ENCODE measurements around the gene PAQR3.

The PAQR3 gene

DNA sequence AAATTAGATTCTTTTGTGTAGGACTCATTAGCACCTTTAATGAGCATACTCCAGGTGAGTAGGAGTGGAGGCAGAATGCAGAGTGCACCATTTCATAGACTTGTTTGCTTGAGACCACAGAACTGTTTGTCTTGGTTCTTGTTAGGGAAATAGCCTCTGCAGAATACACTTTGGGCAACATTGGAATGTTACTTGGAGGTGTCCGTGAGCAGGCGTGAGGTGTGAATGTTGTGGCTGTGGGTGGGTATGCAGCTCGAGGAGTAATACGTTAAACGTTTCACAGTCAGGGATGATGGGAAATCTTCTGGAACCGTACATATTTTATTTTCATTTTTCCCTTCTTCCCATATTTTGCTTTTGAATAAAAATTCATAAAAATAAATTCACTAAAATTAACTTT, 31.6 kb downstream of the PAQR3 start:
- no peak overlapping the region for H3K4me3 ChIP-seq (ENCODE audit: low read depth, low read length)
- TF ChIP-seq, protein P1, sequence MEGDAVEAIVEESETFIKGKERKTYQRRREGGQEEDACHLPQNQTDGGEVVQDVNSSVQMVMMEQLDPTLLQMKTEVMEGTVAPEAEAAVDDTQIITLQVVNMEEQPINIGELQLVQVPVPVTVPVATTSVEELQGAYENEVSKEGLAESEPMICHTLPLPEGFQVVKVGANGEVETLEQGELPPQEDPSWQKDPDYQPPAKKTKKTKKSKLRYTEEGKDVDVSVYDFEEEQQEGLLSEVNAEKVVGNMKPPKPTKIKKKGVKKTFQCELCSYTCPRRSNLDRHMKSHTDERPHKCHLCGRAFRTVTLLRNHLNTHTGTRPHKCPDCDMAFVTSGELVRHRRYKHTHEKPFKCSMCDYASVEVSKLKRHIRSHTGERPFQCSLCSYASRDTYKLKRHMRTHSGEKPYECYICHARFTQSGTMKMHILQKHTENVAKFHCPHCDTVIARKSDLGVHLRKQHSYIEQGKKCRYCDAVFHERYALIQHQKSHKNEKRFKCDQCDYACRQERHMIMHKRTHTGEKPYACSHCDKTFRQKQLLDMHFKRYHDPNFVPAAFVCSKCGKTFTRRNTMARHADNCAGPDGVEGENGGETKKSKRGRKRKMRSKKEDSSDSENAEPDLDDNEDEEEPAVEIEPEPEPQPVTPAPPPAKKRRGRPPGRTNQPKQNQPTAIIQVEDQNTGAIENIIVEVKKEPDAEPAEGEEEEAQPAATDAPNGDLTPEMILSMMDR (IDR thresholded peaks at IDR 0.05; ENCODE audit: borderline replicate concordance, insufficient read depth, low read depth, low read length), result no peak

DNA sequence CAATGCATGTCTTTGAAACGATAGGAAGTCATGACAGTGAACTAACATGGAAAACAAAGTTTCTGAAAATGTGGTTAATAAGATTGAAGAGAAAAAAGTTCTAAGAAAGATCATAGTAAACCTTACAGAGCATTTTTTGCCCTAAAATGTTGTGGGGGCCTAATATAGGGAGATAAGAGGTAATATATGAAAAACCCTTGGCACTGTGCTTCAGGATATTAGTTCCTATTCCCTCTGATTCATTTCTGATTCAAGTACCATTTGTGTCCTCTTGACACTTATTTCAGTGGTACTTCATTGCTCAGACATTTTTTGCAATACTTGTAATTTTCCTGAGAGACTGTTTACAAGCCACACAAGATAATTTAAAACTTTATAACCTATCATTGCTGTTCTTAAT, 35.1 kb downstream of the PAQR3 start:
- no peak overlapping the region for H3K4me3 ChIP-seq (ENCODE audit: low read depth, low read length)
- TF ChIP-seq, protein P1 (IDR thresholded peaks at IDR 0.05; ENCODE audit: borderline replicate concordance, insufficient read depth, low read depth, low read length), result no peak

DNA sequence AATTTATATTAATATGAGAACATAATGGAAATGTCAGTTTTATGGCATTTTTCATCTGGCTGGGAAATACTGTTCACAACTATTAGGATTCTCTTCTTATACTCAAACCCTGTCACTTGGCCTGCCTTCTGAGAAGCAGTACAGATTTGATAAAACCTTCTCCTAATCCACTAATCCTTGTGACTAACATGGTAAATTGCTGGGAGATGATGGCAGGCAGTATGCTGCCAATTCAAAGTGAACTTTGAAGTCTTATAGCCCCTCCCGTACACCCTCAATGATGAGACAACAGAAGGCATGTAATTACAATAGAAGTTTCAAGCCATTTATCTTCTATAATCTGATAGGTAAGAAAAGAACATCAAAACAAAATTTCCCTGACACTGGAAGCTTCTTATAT, 36.9 kb downstream of the PAQR3 start:
- TF ChIP-seq, protein P1 (IDR thresholded peaks at IDR 0.05; ENCODE audit: borderline replicate concordance, insufficient read depth, low read depth, low read length), result no peak
- H3K4me3 ChIP-seq (ENCODE audit: low read depth, low read length), result no peak overlapping the region

DNA sequence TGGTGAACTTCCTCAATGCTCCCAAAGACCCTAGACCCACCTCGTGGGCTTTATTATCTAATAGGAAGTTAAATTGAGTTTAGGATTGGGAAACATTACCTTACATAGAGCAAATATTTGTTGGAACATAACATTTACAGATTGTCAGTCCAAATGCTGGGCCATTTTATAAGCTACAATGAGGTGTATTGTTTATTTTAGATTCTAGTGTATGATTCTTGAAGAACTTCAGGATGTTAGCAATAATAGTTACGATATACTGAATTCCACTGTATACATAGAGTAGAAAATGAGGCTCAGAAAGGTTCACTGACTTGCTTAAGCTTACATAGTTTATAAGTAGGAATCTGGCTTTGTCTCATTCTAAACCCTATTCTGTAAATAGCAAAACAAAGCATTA, 37.4 kb downstream of the PAQR3 start:
- TF ChIP-seq, protein P1 (IDR thresholded peaks at IDR 0.05; ENCODE audit: borderline replicate concordance, insufficient read depth, low read depth, low read length), result no peak

DNA sequence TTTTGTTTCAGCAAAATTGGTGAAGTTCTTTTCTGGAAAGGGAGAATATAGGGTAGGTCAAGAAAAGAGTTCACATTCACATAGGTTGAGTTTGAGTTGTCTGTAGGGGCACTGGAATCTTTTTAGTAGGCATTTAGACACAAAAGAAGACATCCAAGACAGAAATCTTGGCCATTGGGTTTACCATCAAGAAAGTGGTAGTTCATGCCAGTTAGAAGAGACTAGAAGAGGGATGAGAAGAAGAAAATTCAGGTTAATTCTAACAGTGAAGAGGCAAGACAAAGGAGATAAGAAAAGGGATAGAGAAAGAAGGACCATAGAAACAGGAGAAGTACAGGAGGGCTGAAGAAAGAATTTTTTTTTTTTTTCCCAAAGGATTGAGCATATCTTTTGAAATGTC, 39.9 kb downstream of the PAQR3 start:
- H3K4me3 ChIP-seq (ENCODE audit: low read depth, low read length), result no peak overlapping the region
- TF ChIP-seq, protein P1 (IDR thresholded peaks at IDR 0.05; ENCODE audit: borderline replicate concordance, insufficient read depth, low read depth, low read length), result no peak

More for the DNA sequence above, 37.4 kb downstream of the PAQR3 start:
- no peak overlapping the region for H3K4me3 ChIP-seq (ENCODE audit: low read depth, low read length)

DNA sequence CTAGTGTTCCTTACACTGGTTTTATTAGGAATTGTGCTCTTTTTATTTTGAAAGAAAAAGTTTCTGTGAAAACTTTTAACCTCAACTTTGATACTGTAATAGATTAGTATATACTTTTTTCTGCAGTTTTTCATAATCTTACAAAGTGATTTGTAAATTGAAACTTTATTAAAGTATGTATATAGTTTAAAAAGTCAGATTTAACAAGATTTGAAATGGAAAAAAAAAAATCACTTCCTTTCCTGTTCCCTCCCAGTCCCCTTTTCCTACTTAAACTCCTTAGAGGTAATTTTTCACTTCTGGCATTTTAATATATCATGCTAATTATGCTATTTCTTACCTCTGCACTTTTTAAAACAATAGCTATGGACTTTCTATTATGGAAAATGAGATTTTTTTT, 49.3 kb downstream of the PAQR3 start:
- H3K4me3 ChIP-seq (ENCODE audit: low read depth, low read length), result no peak overlapping the region
- TF ChIP-seq, protein P1 (IDR thresholded peaks at IDR 0.05; ENCODE audit: borderline replicate concordance, insufficient read depth, low read depth, low read length), result no peak

DNA sequence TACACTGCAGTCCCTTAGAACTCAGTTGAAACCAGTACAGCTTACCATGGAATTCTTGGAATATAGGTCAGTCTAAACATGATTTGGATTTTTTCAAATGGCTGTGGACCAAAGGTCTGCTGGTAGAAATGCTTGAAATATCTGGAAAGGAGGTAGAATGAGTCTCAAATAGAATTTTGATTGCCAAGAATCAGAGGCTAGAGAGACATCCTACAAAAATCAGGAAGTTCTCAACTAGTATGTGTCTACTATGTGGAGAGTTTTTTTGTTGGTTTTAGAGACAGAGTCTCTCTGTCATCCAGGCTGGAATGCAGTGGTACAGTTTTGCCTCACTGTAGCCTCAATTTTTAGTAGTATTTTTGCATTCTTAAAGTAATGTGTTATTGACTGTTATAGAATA, 53.6 kb downstream of the PAQR3 start:
- no peak overlapping the region for H3K4me3 ChIP-seq (ENCODE audit: low read depth, low read length)
- TF ChIP-seq, protein P1 (IDR thresholded peaks at IDR 0.05; ENCODE audit: borderline replicate concordance, insufficient read depth, low read depth, low read length), result no peak

Measured in GM12875 (cell line).